SKM-1 treated with dmso at 0.1 percent for 144 hours (cell line): Measurements from ENCODE around the gene NXPE3.
"Not testable (repeated sequence)": the region's sequence is repeated elsewhere in the genome, so short reads cannot be mapped to it uniquely, and the experiment has no call there.

Experiments used
- DNase-seq: peaks from one replicate; lab custom pipeline; 2025; ENCODE audit not compliant: unreplicated experiment; lab: John Stamatoyannopoulos, UW

The NXPE3 gene

DNA sequence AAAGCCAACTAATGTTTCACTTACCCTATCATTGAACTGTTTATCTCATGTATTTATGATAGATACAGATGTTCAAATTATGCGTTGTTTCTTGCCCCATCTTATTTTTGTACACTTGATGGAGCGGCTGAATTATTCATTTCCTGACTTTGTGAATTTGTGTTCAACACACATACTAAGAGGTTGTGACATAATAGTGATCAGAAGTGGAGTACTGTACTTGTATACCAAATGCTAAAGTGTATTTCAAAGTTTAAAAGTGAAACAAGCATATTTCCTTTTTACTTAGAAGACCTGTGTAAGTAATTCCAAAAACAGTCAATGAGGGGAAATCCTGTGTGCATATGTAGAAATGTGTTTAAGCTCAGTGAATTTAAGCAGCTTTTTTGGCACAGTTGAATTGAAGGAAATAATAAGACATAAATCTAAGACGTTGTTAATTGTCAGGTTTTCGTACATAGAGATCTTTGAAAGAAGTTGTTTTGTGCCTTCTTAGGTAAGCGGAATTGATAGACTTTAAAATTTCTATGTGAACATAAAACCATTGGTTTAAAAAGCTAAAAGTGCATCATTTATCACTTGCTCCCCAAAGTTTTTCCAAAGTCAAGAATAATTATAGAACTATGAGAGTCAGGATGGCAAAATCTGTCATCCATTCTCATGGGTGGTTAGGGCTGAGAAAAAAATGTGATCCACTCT lies 72.2 kb downstream of the NXPE3 start:
- no peak for DNase-seq

- no peak for DNase-seq
Observed at GRCh38 chr3:101851850-101852714, 73.1 kb downstream of the NXPE3 start.

GRCh38 chr3:101852983-101853840 lies 74.2 kb downstream of the NXPE3 start:
- DNase-seq: no peak

GRCh38 chr3:101853982-101854381 lies 75.0 kb downstream of the NXPE3 start:
- no peak for DNase-seq

GRCh38 chr3:101854608-101855304 lies 75.7 kb downstream of the NXPE3 start:
- no peak for DNase-seq

GRCh38 chr3:101857301-101857741 lies 78.3 kb downstream of the NXPE3 start:
- no peak for DNase-seq

DNA sequence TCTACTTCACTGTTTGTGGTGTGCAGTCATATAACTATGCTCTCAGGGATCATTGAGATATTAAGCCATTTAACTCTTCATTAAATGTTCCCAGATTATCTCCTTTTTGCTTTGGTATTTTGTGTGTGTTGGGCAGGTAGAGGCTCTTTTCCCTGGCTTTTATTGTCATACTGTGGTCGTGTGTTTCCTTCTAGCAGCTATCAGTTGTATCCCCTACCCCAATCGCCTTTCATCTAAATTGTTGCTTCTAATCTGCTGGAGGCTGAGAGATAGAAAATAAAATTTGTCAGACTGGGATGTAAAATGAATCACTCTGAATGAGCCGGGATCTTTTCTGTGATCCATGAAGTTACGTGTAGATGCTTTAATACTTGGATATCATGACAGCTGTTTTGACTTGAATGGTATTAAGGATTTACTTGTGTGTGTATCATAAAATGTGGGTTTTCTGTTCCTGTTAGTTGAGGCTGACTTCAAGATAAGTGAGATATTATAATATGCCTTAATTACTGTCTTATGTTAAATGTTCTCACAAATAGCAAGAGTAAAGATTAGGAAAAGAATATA lies 79.5 kb downstream of the NXPE3 start:
- DNase-seq: no peak

DNA sequence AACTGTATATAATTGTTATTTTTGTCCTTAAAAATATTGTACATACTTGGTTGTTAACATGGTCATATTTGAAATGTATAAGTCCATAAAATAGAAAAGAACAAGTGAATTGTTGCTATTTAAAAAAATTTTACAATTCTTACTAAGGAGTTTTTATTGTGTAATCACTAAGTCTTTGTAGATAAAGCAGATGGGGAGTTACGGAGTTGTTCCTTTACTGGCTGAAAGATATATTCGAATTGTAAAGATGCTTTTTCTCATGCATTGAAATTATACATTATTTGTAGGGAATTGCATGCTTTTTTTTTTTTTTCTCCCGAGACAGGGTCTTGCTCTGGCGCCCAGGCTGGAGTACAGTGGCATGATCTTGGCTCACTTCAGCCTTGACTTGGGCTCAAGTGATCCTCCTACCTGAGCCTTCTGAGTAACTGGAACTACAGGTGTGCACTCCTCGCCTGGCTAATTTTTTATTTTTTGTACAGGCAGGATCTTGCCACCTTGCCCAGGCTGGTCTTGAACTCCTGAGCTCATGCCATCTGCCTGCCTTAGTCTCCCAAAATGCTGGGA lies 81.0 kb downstream of the NXPE3 start:
- DNase-seq: no peak

- no peak for DNase-seq
Observed at GRCh38 chr3:101861212-101861788, 82.3 kb downstream of the NXPE3 start.

GRCh38 chr3:101861789-101862415 lies 82.9 kb downstream of the NXPE3 start:
- no peak for DNase-seq

DNA sequence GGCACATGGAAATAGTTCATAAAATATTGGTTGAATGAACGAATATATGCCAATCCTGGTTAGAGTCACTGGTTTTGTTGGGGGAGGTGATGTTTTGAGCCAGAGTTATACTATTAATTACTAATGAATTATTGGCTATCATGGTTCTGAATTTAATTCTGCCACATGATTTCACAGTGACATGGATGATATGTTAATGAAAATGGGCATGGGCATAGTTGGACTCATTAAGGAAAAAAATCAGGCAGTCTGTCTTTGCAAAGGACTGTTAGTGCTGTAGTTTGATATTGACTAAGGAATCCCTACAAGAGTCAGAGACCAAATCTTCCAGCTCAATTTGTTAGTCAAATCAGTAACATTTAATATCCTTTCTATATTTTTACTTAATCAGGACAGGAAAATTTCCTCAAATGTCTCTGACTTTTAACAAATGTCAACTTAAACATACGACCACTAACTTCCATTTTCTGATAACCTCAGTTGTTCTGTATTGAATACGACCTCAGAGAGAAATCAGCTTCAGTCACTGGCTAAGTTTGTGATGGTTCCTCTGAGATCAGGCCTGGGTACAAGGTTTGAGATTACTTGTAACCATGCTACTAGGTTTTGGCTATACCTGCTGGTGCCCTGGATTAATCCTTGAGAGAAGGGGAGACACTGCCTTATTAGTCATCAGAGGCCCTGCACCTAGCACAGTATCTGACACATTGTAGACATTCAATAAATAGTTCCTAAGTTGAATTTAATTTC lies 83.6 kb downstream of the NXPE3 start:
- no peak for DNase-seq

DNA sequence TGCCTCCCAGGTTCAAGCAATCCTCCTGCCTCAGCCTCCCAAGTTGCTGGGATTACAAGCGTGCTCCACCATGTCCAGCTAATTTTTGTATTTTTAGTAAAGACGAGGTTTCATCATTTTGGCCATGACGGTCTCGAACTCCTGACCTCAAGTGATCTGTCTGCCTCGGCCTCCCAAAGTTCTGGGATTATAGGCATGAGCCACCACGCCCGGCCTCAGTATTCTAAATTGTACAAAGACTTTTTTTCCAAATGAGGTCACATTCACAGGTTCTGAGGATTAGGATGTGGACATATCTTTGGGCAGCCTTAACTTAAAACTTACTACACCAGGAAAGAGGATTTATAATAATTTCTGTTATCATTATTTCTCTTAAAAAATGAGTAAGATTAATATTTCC lies 85.9 kb downstream of the NXPE3 start:
- not testable (repeated sequence) for DNase-seq

DNA sequence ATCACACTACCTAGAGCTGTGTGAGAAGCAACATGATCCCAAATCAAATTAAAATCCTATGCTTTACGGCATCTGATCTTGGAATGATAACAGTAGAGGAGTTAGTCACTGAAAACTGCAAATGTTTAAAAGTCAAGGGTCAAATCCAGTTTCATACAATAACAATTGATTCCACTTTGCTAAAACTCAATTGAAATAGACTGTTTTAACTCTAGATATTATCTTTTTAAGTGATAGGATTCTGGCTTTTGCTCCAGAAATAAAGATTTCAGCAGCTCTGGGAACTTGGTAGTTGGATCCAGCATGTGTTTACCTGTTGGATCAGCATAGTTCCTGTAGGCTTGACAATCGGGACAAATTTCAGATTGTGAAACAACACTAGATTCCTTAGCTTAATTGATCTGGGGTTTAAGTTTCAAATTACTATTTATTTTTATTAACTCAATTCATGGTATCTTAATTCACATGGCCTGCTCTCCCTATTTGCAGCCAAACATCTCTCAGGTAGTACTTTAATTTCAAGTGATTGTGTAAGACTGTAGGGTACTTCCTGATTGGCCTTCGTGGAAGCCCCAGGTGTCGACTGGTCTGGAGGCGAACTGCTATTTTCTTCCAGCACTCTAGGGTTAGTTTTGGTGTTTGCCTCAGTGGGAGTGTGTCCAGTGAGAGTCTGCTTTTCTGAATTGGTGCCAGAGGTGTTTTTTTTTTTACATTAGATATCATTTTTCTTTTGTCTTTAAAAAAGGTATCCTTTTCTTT lies 86.9 kb downstream of the NXPE3 start:
- DNase-seq: no peak

- no peak for DNase-seq
Observed at GRCh38 chr3:101867511-101867910, 88.5 kb downstream of the NXPE3 start.

- no peak for DNase-seq
Observed at GRCh38 chr3:101867996-101868395, 89.0 kb downstream of the NXPE3 start.

GRCh38 chr3:101868534-101869464 lies 89.8 kb downstream of the NXPE3 start:
- no peak for DNase-seq

DNA sequence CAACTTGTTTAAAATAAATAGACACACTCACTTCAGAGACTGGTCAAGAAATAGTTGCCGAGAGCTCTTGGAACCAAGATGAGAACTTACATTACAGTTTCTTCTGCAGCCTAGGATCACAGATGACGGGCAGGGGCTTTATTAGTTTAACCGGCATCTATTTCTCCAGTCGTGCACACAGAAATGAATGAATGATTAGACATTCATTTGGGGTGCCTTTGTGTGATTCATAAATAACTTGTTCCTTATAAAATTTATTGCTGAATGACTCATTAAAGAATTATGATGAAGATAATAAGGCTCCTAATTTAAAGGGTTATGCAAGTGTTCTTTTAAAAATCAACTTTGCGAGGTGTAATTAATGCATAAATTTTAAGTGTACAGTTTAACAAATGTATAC lies 91.1 kb downstream of the NXPE3 start:
- DNase-seq: no peak
